ENCODE results near the gene C1orf53. TPM values are rescaled to one million over a fixed set of nuclear protein-coding genes. Genes with fewer than 3 reads are reported as not detected.

The C1orf53 gene
- total and polyA plus RNA-seq, 9 of the 15 experiments (the other 6 are each of a cell fraction or from before 2014, with no cell fraction given), result 0.31 to 3.2 (median 2.3) TPM

GRCh38 chr1:197902454-197903195, at the start of gene C1orf53 (continued):
- TF ChIP-seq ZNF57 (CRISPR knock-in tag; IDR thresholded peaks at IDR 0.05) (0 out of 2 replicates have a peak, but pooled peaks have one; percentile 3), BCL6 (CRISPR knock-in tag; IDR thresholded peaks at IDR 0.05) (no peak), DPF2 (IDR thresholded peaks at IDR 0.05) (peak; percentile 70; the same call in 1 of the 2 replicates), MXI1 (IDR thresholded peaks at IDR 0.05; ENCODE audit: low read depth, low read length) (no peak), NELFE (IDR thresholded peaks at IDR 0.05; ENCODE audit: insufficient read depth, insufficient read length) (no peak), ZNF316 (IDR thresholded peaks at IDR 0.05) (no peak), MAFF (IDR thresholded peaks at IDR 0.05; ENCODE audit: low read length) (no peak), NFIC (IDR thresholded peaks at IDR 0.05) (peak; percentile 53; the same call in 1 of the 2 replicates), TOE1 (IDR thresholded peaks at IDR 0.05; ENCODE audit: borderline replicate concordance) (peak; percentile 91), TOE1 (CRISPR knock-in tag; IDR thresholded peaks at IDR 0.05; ENCODE audit: borderline replicate concordance, low read depth) (peak; percentile 75), BRD9 (IDR thresholded peaks at IDR 0.05; ENCODE audit: low read depth, partially characterized antibody) (no peak), ZMIZ1 (IDR thresholded peaks at IDR 0.05; ENCODE audit: low read depth in 2 of 2, low read length in 2 of 2) (no peak), NBN (IDR thresholded peaks at IDR 0.05; ENCODE audit: low read depth) (no peak; the same call in 1 of the 2 replicates), MYBL2 (IDR thresholded peaks at IDR 0.05; ENCODE audit: low read depth) (no peak), MYBL2 (CRISPR knock-in tag; IDR thresholded peaks at IDR 0.05; ENCODE audit: borderline replicate concordance) (no peak), THAP7 (CRISPR knock-in tag; IDR thresholded peaks at IDR 0.05) (0 out of 2 replicates have a peak, but pooled peaks have one; percentile 33), ZNF41 (CRISPR knock-in tag; conservative IDR thresholded peaks at IDR 0.05) (0 out of 2 replicates have a peak, but pooled peaks have one; percentile 25), ETV5 (CRISPR knock-in tag; IDR thresholded peaks at IDR 0.05; ENCODE audit: low read depth) (peak; percentile 79), ZC3H11A (IDR thresholded peaks at IDR 0.05; ENCODE audit: low read depth, low read length) (no peak), ZBED1 (IDR thresholded peaks at IDR 0.05) (peak; percentile 38), PREB (CRISPR knock-in tag; IDR thresholded peaks at IDR 0.05) (peak; percentile 94; the same call in 1 of the 2 replicates), TAF15 (IDR thresholded peaks at IDR 0.05; ENCODE audit: low read depth, low read length) (no peak), TAF7 (tag; IDR thresholded peaks at IDR 0.05) (peak; percentile 45; the same call in 1 of the 2 replicates), KDM2B (CRISPR knock-in tag; IDR thresholded peaks at IDR 0.05) (peak; percentile 86), MCM7 (IDR thresholded peaks at IDR 0.05) (no peak), NCOA4 (IDR thresholded peaks at IDR 0.05; ENCODE audit: partially characterized antibody) (no peak)
